ENCODE measurements around the gene ABCA12.

DNA sequence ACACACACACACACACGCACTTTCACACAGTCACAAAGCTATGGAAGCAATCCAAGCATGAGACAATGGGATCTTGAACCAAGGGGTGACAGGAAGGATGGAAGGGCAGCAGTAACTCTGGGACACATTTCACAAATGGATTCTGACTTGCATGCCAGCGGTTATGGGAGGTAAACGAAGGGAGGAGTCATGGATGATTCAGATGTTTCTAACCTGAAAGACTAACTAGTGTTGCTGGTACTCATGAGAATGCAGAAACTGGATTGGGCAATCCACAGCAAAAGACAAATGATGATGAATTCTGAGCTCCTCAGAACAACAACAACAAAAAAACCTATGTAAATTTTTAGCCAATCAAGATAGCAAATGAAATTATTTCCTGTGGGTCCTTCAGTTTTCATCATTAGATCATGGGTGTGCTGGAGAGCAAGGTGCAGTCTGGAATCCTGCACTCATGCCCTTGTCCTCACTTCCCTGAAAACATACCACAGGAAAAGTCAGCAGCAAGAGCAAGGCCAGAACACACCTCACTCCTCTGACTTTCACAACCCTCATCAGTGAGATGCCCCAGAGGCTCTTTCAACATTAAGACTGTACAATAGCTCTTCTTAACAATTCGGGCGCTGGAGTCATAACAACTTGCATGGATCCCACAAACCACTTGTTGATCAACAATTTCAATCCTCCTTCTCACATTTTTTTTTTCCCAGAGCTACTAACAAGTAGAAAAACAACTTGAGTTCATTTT, 32.6 kb downstream of the ABCA12 start:
- TF ChIP-seq POLR2A (IDR thresholded peaks at IDR 0.05; ENCODE audit: low read depth, low read length) (no peak), FOS (IDR thresholded peaks at IDR 0.05; ENCODE audit: borderline replicate concordance, extremely low read depth, insufficient read length) (no peak), POLR2AphosphoS5 (IDR thresholded peaks at IDR 0.05; ENCODE audit: low read length) (no peak), SMC3 (IDR thresholded peaks at IDR 0.05; ENCODE audit: borderline replicate concordance, low read length) (no peak), SIN3A (IDR thresholded peaks at IDR 0.05; ENCODE audit: low read depth, low read length) (no peak), PML (IDR thresholded peaks at IDR 0.05; ENCODE audit: low read length) (no peak), SIX5 (IDR thresholded peaks at IDR 0.05; ENCODE audit: low read depth, low read length, severe bottlenecking) (no peak), MXI1 (IDR thresholded peaks at IDR 0.05; ENCODE audit: low read depth, low read length) (no peak)
- TF ChIP-seq, protein P1, sequence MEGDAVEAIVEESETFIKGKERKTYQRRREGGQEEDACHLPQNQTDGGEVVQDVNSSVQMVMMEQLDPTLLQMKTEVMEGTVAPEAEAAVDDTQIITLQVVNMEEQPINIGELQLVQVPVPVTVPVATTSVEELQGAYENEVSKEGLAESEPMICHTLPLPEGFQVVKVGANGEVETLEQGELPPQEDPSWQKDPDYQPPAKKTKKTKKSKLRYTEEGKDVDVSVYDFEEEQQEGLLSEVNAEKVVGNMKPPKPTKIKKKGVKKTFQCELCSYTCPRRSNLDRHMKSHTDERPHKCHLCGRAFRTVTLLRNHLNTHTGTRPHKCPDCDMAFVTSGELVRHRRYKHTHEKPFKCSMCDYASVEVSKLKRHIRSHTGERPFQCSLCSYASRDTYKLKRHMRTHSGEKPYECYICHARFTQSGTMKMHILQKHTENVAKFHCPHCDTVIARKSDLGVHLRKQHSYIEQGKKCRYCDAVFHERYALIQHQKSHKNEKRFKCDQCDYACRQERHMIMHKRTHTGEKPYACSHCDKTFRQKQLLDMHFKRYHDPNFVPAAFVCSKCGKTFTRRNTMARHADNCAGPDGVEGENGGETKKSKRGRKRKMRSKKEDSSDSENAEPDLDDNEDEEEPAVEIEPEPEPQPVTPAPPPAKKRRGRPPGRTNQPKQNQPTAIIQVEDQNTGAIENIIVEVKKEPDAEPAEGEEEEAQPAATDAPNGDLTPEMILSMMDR (IDR thresholded peaks at IDR 0.05 in 2 of 3, conservative IDR thresholded peaks at IDR 0.05 in 1 of 3; ENCODE audit: control insufficient read depth in 2 of 3, extremely low read depth in 1 of 3, insufficient read depth in 1 of 3, low read depth in 3 of 3, low read length in 3 of 3), result no peak
